GM18951 (cell line): ENCODE results near the gene THAP6.
"Not testable (repeated sequence)": the region's sequence is repeated elsewhere in the genome, so short reads cannot be mapped to it uniquely, and the experiment has no call there.

Source experiments
- POLR2A ChIP-seq: IDR thresholded peaks from 4 replicates; pipeline ENCODE4 v1.6.1; 2011; ENCODE audit warnings: mild to moderate bottlenecking; ENCODE audit not compliant: insufficient read length, insufficient read depth; ENCODE audit errors: extremely low read depth
- in situ Hi-C: fragments of 300-500 bp; cut with MboI; formaldehyde crosslinking; loops from one replicate; pipeline ENCODE4 v1.12.0; 2022; ENCODE audit warnings: low sequenced_read_pairs, mixed read lengths, inconsistent platforms; ENCODE audit not compliant: unreplicated experiment

THAP6 gene

GRCh38 chr4:75514131-75514948, at the start of gene THAP6, which contains the start of gene RCHY1:
Gene THAP6 (plus strand): TSS chr4:75514473. CDS start chr4:75515453, 980 bp downstream.
Gene RCHY1 (minus strand): TSS chr4:75514403. CDS start chr4:75514286, 117 bp downstream.
- in situ Hi-C loops, result no loop called here
- TF ChIP-seq POLR2A, result peak; percentile 97

DNA sequence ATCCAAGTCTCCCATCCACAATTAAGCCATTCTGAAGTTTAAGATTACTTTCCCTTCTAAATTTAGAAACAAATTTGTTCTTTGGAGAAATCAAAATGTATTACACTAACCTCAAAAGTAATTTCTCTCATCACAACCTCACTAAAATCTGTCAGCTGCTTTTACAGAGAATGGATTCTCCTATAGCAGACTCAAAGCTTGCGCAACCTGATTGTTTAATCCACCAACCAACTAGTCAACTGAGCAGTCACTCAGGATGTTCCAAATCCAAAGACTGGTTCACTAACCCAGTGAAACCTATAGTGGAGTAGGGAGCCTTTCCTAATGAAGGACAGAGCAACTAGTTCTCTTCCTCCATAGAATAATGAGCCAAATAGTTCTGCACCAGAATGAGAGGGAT, 44.4 kb upstream of the THAP6 start:
- in situ Hi-C loops, result no loop called here
- no peak for TF ChIP-seq POLR2A

GRCh38 chr4:75470738-75471137, 43.5 kb upstream of the THAP6 start:
- in situ Hi-C loops, result no loop called here

DNA sequence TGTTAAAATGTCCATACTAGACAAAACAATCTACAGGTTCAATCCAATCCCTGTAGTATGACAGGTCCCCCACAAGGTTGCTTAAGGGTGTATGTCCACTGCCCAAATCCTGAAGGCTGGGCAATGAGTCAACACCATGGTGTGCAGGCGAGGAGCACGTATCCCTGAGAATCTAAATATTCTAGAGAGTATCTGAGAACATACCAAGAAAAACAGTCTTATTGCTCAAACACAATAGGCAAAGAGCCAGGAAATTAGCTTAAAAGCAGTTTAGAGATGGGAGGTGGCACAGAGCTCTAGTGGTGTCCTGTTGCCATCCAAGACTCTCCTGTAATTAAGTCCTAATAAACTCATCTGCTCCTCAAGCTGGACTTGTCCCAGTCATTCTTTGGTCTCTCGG, 37.1 kb upstream of the THAP6 start:
- no peak for TF ChIP-seq POLR2A

More at GRCh38 chr4:75470738-75471137, 43.5 kb upstream of the THAP6 start:
- no peak for TF ChIP-seq POLR2A

DNA sequence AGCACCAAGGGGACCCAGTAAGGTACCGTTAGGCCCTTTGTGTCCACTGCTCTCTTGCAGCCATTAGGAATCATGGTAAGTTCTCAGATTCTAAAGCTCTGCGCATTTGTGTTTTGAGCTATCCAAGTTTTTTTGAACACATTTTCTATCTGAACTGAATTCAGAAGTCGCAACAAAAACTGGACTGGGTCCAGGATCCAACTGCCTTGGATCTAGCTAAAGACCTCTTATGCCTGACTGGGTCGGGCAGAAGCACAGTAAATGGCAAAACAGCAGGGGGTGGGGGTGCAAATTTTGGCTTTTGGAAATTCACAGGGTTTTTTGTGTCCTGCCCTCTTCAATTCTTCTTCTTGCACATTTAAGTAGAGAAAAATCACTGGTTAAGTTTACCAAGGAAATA, 30.1 kb upstream of the THAP6 start:
- in situ Hi-C loops, result no loop called here

More for the DNA sequence above, 37.1 kb upstream of the THAP6 start:
- in situ Hi-C loops, result no loop called here

DNA sequence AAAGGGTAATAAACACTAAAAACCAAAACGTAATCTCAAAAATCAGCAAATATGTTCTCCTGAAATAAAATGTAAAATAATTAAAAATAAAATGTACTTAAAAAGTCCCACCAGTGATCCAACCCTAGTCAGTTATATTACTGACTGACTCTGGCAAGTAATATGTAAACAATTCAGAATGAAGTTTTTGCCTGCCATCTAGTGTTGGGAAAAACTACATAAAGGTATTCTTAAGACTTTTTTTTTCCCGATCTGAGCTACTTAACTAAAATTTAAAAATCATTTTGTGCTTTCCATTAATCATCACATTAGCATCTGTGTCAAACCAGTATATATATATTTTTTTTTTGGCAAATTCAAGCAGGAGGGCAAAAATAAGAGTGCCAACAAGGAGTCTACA, 24.1 kb upstream of the THAP6 start:
- in situ Hi-C loops, result no loop called here
- no peak for TF ChIP-seq POLR2A

More for the DNA sequence above, 30.1 kb upstream of the THAP6 start:
- no peak for TF ChIP-seq POLR2A

DNA sequence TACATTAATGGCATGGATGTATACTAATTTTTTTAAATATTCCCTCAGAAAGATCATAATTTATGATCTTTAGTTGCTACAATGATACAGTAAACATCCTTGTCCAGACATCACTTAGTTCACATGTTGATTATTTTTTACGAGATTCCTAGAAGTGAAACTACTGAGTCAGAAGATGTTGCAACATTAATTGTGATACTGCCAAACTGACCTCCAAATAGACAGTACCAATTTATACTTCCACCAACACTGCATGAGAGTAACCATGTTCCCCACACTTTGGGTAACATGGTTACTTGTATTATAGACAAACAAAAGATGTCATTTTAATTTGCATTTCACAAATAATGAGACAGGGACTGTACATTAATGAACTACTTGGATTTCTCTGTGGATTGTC, 19.7 kb upstream of the THAP6 start:
- no peak for TF ChIP-seq POLR2A
- in situ Hi-C loops, result no loop called here

- in situ Hi-C loops, result no loop called here
Measured at GRCh38 chr4:75495476-75495875, 18.8 kb upstream of the THAP6 start.

DNA sequence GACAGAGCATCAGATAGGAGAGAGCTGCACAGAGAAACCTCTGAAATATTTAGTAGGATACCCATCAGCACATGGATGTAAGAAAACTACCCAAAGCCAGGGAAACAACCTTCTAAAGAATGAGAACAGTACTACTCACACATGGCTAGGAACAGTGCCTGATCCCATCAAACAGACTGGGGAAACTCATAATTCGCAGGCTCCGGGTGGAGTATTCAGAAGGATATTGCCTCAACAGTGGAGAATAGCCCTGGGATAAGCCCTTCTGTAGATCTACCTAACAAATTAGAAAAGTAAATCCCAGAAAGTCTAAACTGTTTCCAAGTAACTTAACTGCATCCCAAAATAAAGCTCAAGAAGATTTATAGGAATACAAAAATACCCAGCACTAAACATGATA, 17.9 kb upstream of the THAP6 start:
- in situ Hi-C loops, result no loop called here
- no peak for TF ChIP-seq POLR2A

More at GRCh38 chr4:75495476-75495875, 18.8 kb upstream of the THAP6 start:
- TF ChIP-seq POLR2A, result no peak

GRCh38 chr4:75497133-75497532, 17.1 kb upstream of the THAP6 start:
- TF ChIP-seq POLR2A, result no peak
- in situ Hi-C loops, result no loop called here

DNA sequence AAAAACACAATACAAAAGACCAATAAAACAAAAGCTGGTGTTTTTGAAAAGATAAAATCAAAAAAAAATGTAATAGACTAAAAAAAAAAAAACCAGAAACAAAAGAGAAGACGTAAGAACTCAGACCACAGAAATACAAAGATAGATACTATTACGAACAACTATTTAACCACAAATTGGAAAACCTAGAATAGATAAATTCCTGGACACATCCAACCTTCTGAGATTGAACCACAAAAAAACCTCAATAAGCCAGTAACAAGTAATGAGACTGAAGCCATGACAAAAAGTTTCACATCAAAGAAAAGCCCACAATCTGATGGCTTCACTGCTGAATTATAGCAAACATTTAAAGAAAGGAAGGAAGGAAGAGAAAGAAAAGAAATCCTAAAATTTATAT, 16.2 kb upstream of the THAP6 start:
- no peak for TF ChIP-seq POLR2A
- in situ Hi-C loops, result no loop called here

GRCh38 chr4:75499900-75500299, 14.4 kb upstream of the THAP6 start:
- TF ChIP-seq POLR2A, result no peak
- in situ Hi-C loops, result no loop called here

GRCh38 chr4:75502671-75503070, 11.6 kb upstream of the THAP6 start:
- in situ Hi-C loops, result no loop called here

GRCh38 chr4:75505630-75506029, 8.6 kb upstream of the THAP6 start:
- in situ Hi-C loops, result no loop called here
- TF ChIP-seq POLR2A, result no peak

More at GRCh38 chr4:75502671-75503070, 11.6 kb upstream of the THAP6 start:
- TF ChIP-seq POLR2A, result no peak

DNA sequence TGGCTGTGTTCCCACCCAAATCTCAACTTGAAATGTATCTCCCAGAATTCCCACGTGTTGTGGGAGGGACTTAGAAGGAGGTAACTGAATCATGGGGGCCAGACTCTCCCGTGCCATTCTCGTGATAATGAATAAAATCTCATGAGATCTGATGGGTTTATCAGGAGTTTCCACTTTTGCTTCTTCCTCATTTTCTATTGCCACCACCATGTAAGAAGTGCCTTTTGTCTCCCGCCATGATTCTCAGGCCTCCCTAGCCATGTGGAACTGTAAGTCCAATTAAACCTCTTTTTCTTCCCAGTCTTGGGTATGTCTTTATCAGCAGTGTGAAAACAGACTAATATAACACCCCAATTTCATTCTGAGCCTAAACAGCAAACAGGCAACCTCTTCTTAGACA, 4.7 kb upstream of the THAP6 start:
- in situ Hi-C loops, result not testable (repeated sequence)
